ENCODE results near the gene MORC4.

MORC4 gene

GRCh38 chrX:106917830-106918500 lies 82.0 kb downstream of the MORC4 start:
- no CpG with 5 or more reads among the region's 6 CpGs for WGBS (ENCODE audit: insufficient coverage, insufficient read length)
- no peaks in the 10 kb centered on the region for H3K36me3 ChIP-seq (ENCODE audit: control insufficient read depth, insufficient read depth, low read length)
- DNase-seq (ENCODE audit: low read depth, low spot score) = no peak
- no peaks in the 10 kb centered on the region for H3K27me3 ChIP-seq (ENCODE audit: control insufficient read depth, insufficient read depth, low read length)
- H3K9me3 ChIP-seq (ENCODE audit: control insufficient read depth, insufficient read depth, low read length) = no peaks in the 10 kb centered on the region
- H3K4me1 ChIP-seq (ENCODE audit: control insufficient read depth, insufficient read depth, low read length) = peaks cover 3% of the 10 kb centered on the region
- no peak overlapping the region for H3K27ac ChIP-seq (ENCODE audit: low read length)
- no peak overlapping the region for H3K4me3 ChIP-seq (ENCODE audit: low read length)

- Histone ChIP-seq H3K4me3 (ENCODE audit: low read length) (no peak overlapping the region), H3K4me1 (ENCODE audit: control insufficient read depth, insufficient read depth, low read length) (no peaks in the 10 kb centered on the region), H3K27me3 (ENCODE audit: control insufficient read depth, insufficient read depth, low read length) (no peaks in the 10 kb centered on the region), H3K9me3 (ENCODE audit: control insufficient read depth, insufficient read depth, low read length) (no peaks in the 10 kb centered on the region), H3K27ac (ENCODE audit: low read length) (no peak overlapping the region), H3K36me3 (ENCODE audit: control insufficient read depth, insufficient read depth, low read length) (no peaks in the 10 kb centered on the region)
- WGBS (ENCODE audit: insufficient coverage, insufficient read length) = no CpG with 5 or more reads among the region's 2 CpGs
- DNase-seq (ENCODE audit: low read depth, low spot score) = no peak
These were observed 87.1 kb downstream of the MORC4 start for GRCh38 chrX:106912864-106913263.

GRCh38 chrX:106906361-106906760 lies 93.7 kb downstream of the MORC4 start:
- H3K9me3 ChIP-seq (ENCODE audit: control insufficient read depth, insufficient read depth, low read length) = no peaks in the 10 kb centered on the region
- no CpG with 5 or more reads among the region's 6 CpGs for WGBS (ENCODE audit: insufficient coverage, insufficient read length)
- H3K36me3 ChIP-seq (ENCODE audit: control insufficient read depth, insufficient read depth, low read length) = no peaks in the 10 kb centered on the region
- H3K4me1 ChIP-seq (ENCODE audit: control insufficient read depth, insufficient read depth, low read length) = no peaks in the 10 kb centered on the region
- H3K27me3 ChIP-seq (ENCODE audit: control insufficient read depth, insufficient read depth, low read length) = no peaks in the 10 kb centered on the region
- no peak overlapping the region for H3K4me3 ChIP-seq (ENCODE audit: low read length)
- no peak for DNase-seq (ENCODE audit: low read depth, low spot score)
- H3K27ac ChIP-seq (ENCODE audit: low read length) = no peak overlapping the region

- Histone ChIP-seq H3K4me3 (ENCODE audit: low read length) (no peak overlapping the region), H3K27ac (ENCODE audit: low read length) (no peak overlapping the region), H3K27me3 (ENCODE audit: control insufficient read depth, insufficient read depth, low read length) (no peaks in the 10 kb centered on the region), H3K4me1 (ENCODE audit: control insufficient read depth, insufficient read depth, low read length) (no peaks in the 10 kb centered on the region), H3K36me3 (ENCODE audit: control insufficient read depth, insufficient read depth, low read length) (no peaks in the 10 kb centered on the region), H3K9me3 (ENCODE audit: control insufficient read depth, insufficient read depth, low read length) (no peaks in the 10 kb centered on the region)
- DNase-seq (ENCODE audit: low read depth, low spot score) = no peak
- WGBS (ENCODE audit: insufficient coverage, insufficient read length) = no CpG with 5 or more reads among the region's 5 CpGs
These were observed 94.8 kb downstream of the MORC4 start for GRCh38 chrX:106905064-106905708.

GRCh38 chrX:106903856-106904528 lies 96.0 kb downstream of the MORC4 start:
- no peaks in the 10 kb centered on the region for H3K9me3 ChIP-seq (ENCODE audit: control insufficient read depth, insufficient read depth, low read length)
- no peaks in the 10 kb centered on the region; the same call in 1 of the 2 replicates for H3K4me1 ChIP-seq (ENCODE audit: control insufficient read depth, insufficient read depth, low read length)
- no peaks in the 10 kb centered on the region for H3K27me3 ChIP-seq (ENCODE audit: control insufficient read depth, insufficient read depth, low read length)
- DNase-seq (ENCODE audit: low read depth, low spot score) = no peak
- no peak overlapping the region for H3K27ac ChIP-seq (ENCODE audit: low read length)
- WGBS (ENCODE audit: insufficient coverage, insufficient read length) = no CpG with 5 or more reads among the region's 5 CpGs
- no peak overlapping the region for H3K4me3 ChIP-seq (ENCODE audit: low read length)
- no peaks in the 10 kb centered on the region for H3K36me3 ChIP-seq (ENCODE audit: control insufficient read depth, insufficient read depth, low read length)

GRCh38 chrX:106903291-106903824 lies 96.7 kb downstream of the MORC4 start, which contains the start of gene RIPPLY1:
RIPPLY1 (minus strand) TSS chrX:106903341; CDS start chrX:106903287, 54 bp downstream.
- no peak within 1 kb of the TSS for H3K4me3 ChIP-seq (ENCODE audit: low read length)
- H3K9me3 ChIP-seq (ENCODE audit: control insufficient read depth, insufficient read depth, low read length) = no peaks in the 10 kb centered on the region
- no peaks in the 10 kb centered on the region for H3K27me3 ChIP-seq (ENCODE audit: control insufficient read depth, insufficient read depth, low read length)
- no peaks in the 10 kb centered on the region for H3K36me3 ChIP-seq (ENCODE audit: control insufficient read depth, insufficient read depth, low read length)
- WGBS (ENCODE audit: insufficient coverage, insufficient read length) = no CpG with 5 or more reads among the region's 1 CpG
- H3K27ac ChIP-seq (ENCODE audit: low read length) = no peak within 1 kb of the TSS
- no peaks in the 10 kb centered on the region; the same call in 1 of the 2 replicates for H3K4me1 ChIP-seq (ENCODE audit: control insufficient read depth, insufficient read depth, low read length)
- DNase-seq (ENCODE audit: low read depth, low spot score) = no peak

- Histone ChIP-seq H3K27me3 (ENCODE audit: control insufficient read depth, insufficient read depth, low read length) (no peaks in the 10 kb centered on the region), H3K27ac (ENCODE audit: low read length) (no peak overlapping the region), H3K4me3 (ENCODE audit: low read length) (no peak overlapping the region), H3K4me1 (ENCODE audit: control insufficient read depth, insufficient read depth, low read length) (no peaks in the 10 kb centered on the region; the same call in 1 of the 2 replicates), H3K9me3 (ENCODE audit: control insufficient read depth, insufficient read depth, low read length) (no peaks in the 10 kb centered on the region), H3K36me3 (ENCODE audit: control insufficient read depth, insufficient read depth, low read length) (no peaks in the 10 kb centered on the region)
- no CpG with 5 or more reads among the region's 2 CpGs for WGBS (ENCODE audit: insufficient coverage, insufficient read length)
- no peak for DNase-seq (ENCODE audit: low read depth, low spot score)
These were observed 97.3 kb downstream of the MORC4 start for GRCh38 chrX:106902684-106903083.

GRCh38 chrX:106901781-106902219 lies 98.2 kb downstream of the MORC4 start:
- Histone ChIP-seq H3K36me3 (ENCODE audit: control insufficient read depth, insufficient read depth, low read length) (no peaks in the 10 kb centered on the region), H3K9me3 (ENCODE audit: control insufficient read depth, insufficient read depth, low read length) (no peaks in the 10 kb centered on the region), H3K4me3 (ENCODE audit: low read length) (no peak overlapping the region), H3K27ac (ENCODE audit: low read length) (no peak overlapping the region), H3K27me3 (ENCODE audit: control insufficient read depth, insufficient read depth, low read length) (no peaks in the 10 kb centered on the region), H3K4me1 (ENCODE audit: control insufficient read depth, insufficient read depth, low read length) (no peaks in the 10 kb centered on the region; the same call in 1 of the 2 replicates)
- DNase-seq (ENCODE audit: low read depth, low spot score) = no peak
- no CpG with 5 or more reads among the region's 4 CpGs for WGBS (ENCODE audit: insufficient coverage, insufficient read length)

- Histone ChIP-seq H3K36me3 (ENCODE audit: control insufficient read depth, insufficient read depth, low read length) (no peaks in the 10 kb centered on the region), H3K27me3 (ENCODE audit: control insufficient read depth, insufficient read depth, low read length) (no peaks in the 10 kb centered on the region), H3K9me3 (ENCODE audit: control insufficient read depth, insufficient read depth, low read length) (no peaks in the 10 kb centered on the region), H3K4me1 (ENCODE audit: control insufficient read depth, insufficient read depth, low read length) (no peaks in the 10 kb centered on the region; the same call in 1 of the 2 replicates), H3K4me3 (ENCODE audit: low read length) (no peak overlapping the region), H3K27ac (ENCODE audit: low read length) (no peak overlapping the region)
- WGBS (ENCODE audit: insufficient coverage, insufficient read length) = no CpG with 5 or more reads among the region's 3 CpGs
- no peak for DNase-seq (ENCODE audit: low read depth, low spot score)
These were observed 98.7 kb downstream of the MORC4 start for GRCh38 chrX:106901341-106901740.

- no peak for DNase-seq (ENCODE audit: low read depth, low spot score)
These were observed 100.2 kb downstream of the MORC4 start for GRCh38 chrX:106899841-106900240.

More at GRCh38 chrX:106899841-106900240, 100.2 kb downstream of the MORC4 start:
- no peaks in the 10 kb centered on the region for H3K27me3 ChIP-seq (ENCODE audit: control insufficient read depth, insufficient read depth, low read length)
- no peaks in the 10 kb centered on the region for H3K9me3 ChIP-seq (ENCODE audit: control insufficient read depth, insufficient read depth, low read length)
- no CpG with 5 or more reads among the region's 1 CpG for WGBS (ENCODE audit: insufficient coverage, insufficient read length)
- H3K27ac ChIP-seq (ENCODE audit: low read length) = no peak overlapping the region
- H3K4me1 ChIP-seq (ENCODE audit: control insufficient read depth, insufficient read depth, low read length) = no peaks in the 10 kb centered on the region; the same call in 1 of the 2 replicates
- H3K36me3 ChIP-seq (ENCODE audit: control insufficient read depth, insufficient read depth, low read length) = no peaks in the 10 kb centered on the region
- no peak overlapping the region for H3K4me3 ChIP-seq (ENCODE audit: low read length)
